ENCODE data around the gene THEMIS. TPM values are rescaled to one million over a fixed set of nuclear protein-coding genes. Genes with fewer than 3 reads are reported as not detected.

The THEMIS gene
- total and polyA plus RNA-seq, 10 of the 15 experiments (the other 5 are each of a cell fraction or from before 2014, with no cell fraction given): 0.06 to 1.5 (median 0.08) TPM; not detected in 6

DNA sequence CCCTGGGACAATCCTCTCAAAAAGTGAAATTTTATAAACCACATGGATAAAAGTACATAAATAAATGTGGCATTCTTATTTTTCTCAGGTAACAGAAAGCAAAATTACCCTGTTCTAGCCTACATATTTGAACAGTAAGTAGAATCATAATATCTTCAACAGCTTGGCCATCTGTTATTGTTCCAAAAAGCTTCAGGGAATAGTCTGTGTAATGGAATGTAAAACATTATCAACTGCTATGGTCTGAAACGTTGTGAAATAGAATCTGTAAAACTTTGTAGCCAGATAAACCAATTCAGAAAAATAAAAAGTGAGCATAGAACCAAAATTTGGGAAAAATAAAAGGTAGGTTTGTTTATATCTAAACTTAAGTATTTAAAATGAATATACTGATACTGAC lies 114.7 kb downstream of the THEMIS start:
- RAD21 ChIA-PET (ENCODE audit: unreplicated experiment): no interaction called here
- CTCF ChIA-PET: no interaction called here
- H3K4me3 ChIP-seq: no peak overlapping the region
- no peaks in the 10 kb centered on the region for H4K20me1 ChIP-seq (ENCODE audit: control insufficient read depth, insufficient read depth)
- DNase-seq (ENCODE audit: low read depth, low spot score) (no peak), FAIRE-seq (no peak), ATAC-seq (no peak)
- H3K9ac ChIP-seq (ENCODE audit: control insufficient read depth, insufficient read depth, low read length): no peak overlapping the region
- H3K9me3 ChIP-seq (replicated peaks; ENCODE audit: control insufficient read depth, insufficient read depth, low read length): no peaks in the 10 kb centered on the region
- POLR2A ChIA-PET: no interaction called here
- in situ Hi-C loops (cut with MboI) (no loop called here), intact Hi-C loops (cut with micrococcal nuclease; ENCODE audit: unreplicated experiment) (no loop called here)
- no peaks in the 10 kb centered on the region for H3K4me1 ChIP-seq (ENCODE audit: control insufficient read depth, insufficient read depth, low read length)
- no peaks in the 10 kb centered on the region for H3K27me3 ChIP-seq (replicated peaks in 1 of 2; ENCODE audit: control insufficient read depth in 2 of 2, insufficient read depth in 2 of 2, low read length in 1 of 2)
- no peaks in the 10 kb centered on the region for H3K79me2 ChIP-seq (ENCODE audit: control insufficient read depth, insufficient read depth, low read length)
- 0% methylated on average over 1 of the region's 1 CpG for WGBS (ENCODE audit: insufficient coverage, insufficient replicate concordance, low lambda C conversion rate, missing lambda C conversion rate)
- no peak overlapping the region for H2AFZ ChIP-seq (ENCODE audit: control insufficient read depth, low read depth, low read length)
- TF ChIP-seq ZBED1 (IDR thresholded peaks at IDR 0.05; ENCODE audit: borderline replicate concordance) (no peak), SIX5 (IDR thresholded peaks at IDR 0.05; ENCODE audit: low read depth, low read length, severe bottlenecking) (no peak), EGR1 (IDR thresholded peaks at IDR 0.05; ENCODE audit: borderline replicate concordance in 1 of 2, low read depth in 2 of 2, low read length in 2 of 2) (no peak), NR2F1 (conservative IDR thresholded peaks at IDR 0.05) (no peak), CBFB (IDR thresholded peaks at IDR 0.05; ENCODE audit: low read depth) (no peak), SREBF1 (IDR thresholded peaks at IDR 0.05; ENCODE audit: low read length) (no peak), NR2C1 (IDR thresholded peaks at IDR 0.05) (no peak), BMI1 (IDR thresholded peaks at IDR 0.05; ENCODE audit: borderline replicate concordance) (no peak), TBL1XR1 (IDR thresholded peaks at IDR 0.05; ENCODE audit: low read depth, low read length) (no peak)
- TF ChIP-seq, protein P1, sequence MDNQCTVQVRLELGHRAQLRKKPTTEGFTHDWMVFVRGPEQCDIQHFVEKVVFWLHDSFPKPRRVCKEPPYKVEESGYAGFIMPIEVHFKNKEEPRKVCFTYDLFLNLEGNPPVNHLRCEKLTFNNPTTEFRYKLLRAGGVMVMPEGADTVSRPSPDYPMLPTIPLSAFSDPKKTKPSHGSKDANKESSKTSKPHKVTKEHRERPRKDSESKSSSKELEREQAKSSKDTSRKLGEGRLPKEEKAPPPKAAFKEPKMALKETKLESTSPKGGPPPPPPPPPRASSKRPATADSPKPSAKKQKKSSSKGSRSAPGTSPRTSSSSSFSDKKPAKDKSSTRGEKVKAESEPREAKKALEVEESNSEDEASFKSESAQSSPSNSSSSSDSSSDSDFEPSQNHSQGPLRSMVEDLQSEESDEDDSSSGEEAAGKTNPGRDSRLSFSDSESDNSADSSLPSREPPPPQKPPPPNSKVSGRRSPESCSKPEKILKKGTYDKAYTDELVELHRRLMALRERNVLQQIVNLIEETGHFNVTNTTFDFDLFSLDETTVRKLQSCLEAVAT (IDR thresholded peaks at IDR 0.05): no peak
- TF ChIP-seq, protein P2, sequence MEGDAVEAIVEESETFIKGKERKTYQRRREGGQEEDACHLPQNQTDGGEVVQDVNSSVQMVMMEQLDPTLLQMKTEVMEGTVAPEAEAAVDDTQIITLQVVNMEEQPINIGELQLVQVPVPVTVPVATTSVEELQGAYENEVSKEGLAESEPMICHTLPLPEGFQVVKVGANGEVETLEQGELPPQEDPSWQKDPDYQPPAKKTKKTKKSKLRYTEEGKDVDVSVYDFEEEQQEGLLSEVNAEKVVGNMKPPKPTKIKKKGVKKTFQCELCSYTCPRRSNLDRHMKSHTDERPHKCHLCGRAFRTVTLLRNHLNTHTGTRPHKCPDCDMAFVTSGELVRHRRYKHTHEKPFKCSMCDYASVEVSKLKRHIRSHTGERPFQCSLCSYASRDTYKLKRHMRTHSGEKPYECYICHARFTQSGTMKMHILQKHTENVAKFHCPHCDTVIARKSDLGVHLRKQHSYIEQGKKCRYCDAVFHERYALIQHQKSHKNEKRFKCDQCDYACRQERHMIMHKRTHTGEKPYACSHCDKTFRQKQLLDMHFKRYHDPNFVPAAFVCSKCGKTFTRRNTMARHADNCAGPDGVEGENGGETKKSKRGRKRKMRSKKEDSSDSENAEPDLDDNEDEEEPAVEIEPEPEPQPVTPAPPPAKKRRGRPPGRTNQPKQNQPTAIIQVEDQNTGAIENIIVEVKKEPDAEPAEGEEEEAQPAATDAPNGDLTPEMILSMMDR (IDR thresholded peaks at IDR 0.05 in 2 of 3, conservative IDR thresholded peaks at IDR 0.05 in 1 of 3; ENCODE audit: control insufficient read depth in 2 of 3, extremely low read depth in 1 of 3, insufficient read depth in 1 of 3, low read depth in 3 of 3, low read length in 3 of 3): no peak
- no peak overlapping the region for H3K4me2 ChIP-seq (ENCODE audit: control insufficient read depth, insufficient read depth)
- BruUV-seq (replicated peaks): no TSS peak
- H3K36me3 ChIP-seq (ENCODE audit: control insufficient read depth in 2 of 2, insufficient read depth in 2 of 2, low read length in 1 of 2): no peaks in the 10 kb centered on the region
- SMC1A ChIA-PET (ENCODE audit: uncharacterized antibody, unreplicated experiment): no interaction called here
- no peak overlapping the region for H3K27ac ChIP-seq (ENCODE audit: control insufficient read depth, insufficient read depth)

Measured in GM12878 (cell line).